IPS-NIHi7 (cell line): ENCODE results near the gene EVC2.
A peak's percentile ranks its signal among the peaks of the same experiment; 100 is the strongest.
"Not testable (repeated sequence)": the region's sequence is repeated elsewhere in the genome, so short reads cannot be mapped to it uniquely, and the experiment has no call there.

ENCODE experiments used
- DNase-seq: peaks from one replicate; pipeline ENCODE4 v3.0.0; 2012; ENCODE audit warnings: mixed read lengths; ENCODE audit errors: extremely low spot score

EVC2 gene

DNA sequence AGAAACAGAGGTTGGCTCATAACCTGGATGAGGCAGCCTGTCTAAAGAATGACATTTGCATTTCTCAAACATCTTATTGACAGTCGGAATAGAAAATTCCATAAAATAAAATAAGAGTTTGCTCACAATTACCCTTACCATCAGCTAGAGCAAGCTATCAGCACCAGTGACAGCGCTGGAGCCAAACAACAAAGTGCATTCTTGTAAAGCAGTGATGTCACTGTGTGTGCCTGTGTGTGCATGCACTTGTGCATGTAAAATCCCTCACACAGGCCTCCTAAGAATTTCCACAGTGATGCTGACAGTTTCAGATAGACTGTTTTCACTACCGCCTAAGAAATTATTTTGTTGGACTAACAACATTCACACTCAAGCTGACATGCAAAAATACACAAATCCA lies 77.6 kb downstream of the EVC2 start:
- DNase-seq = no peak

DNA sequence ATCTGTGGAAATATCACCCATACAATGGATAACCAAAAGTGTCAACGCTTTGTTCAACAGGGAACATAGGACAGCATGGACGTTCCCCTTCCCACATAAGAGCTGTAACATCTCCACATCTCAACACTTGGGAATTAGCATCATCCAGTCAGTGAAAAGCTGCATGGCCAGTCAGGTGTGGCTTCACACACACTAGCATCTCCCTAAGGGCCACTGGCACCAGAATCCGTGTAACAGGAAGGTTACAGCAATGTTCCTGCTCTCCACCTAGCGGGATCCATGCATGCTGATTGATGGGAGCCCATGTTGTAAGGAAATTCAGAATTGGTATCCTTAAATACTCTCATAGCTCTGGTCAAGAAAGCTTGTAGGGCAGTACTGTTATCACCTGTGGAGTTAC lies 78.8 kb downstream of the EVC2 start:
- no peak for DNase-seq

DNA sequence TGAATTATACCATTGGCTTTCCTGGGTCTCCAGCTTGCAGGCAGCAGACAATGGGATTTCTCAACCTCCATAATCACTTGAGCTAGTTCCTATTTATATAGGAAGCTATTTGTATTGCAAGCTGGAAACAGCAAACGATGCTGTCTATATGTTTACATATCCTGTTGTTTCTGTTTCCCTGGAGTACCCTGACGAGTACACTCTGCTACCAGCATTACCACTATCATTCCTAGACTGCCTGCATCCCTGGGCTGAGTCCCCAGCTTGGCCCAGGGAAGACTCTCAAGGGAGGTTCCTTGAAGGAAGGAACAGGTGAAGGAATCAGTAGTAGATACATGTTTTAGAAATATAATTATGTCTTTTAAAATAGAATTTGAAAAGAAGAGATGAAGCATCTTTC lies 81.4 kb downstream of the EVC2 start:
- no peak for DNase-seq

DNA sequence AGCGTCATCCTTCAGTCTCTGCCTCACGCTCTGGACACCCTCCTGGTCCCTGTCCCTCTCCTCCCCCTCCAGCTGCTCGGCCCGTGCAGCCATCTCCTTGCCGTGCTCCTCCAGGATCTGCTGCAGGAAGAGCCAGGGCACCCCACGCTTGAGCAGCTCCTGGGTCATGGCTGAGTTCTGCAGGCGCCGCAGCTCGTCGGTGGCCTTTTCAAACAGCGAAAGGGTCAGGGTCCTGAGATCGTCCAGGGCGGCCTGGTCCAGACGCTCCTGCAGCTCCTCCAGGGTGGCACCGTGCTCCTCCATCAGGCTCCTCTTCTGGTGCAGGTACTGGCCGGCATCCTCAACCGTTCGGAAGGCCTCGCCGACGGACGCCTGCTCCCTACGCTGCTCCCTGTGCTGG lies 85.8 kb downstream of the EVC2 start:
- DNase-seq = no peak

DNA sequence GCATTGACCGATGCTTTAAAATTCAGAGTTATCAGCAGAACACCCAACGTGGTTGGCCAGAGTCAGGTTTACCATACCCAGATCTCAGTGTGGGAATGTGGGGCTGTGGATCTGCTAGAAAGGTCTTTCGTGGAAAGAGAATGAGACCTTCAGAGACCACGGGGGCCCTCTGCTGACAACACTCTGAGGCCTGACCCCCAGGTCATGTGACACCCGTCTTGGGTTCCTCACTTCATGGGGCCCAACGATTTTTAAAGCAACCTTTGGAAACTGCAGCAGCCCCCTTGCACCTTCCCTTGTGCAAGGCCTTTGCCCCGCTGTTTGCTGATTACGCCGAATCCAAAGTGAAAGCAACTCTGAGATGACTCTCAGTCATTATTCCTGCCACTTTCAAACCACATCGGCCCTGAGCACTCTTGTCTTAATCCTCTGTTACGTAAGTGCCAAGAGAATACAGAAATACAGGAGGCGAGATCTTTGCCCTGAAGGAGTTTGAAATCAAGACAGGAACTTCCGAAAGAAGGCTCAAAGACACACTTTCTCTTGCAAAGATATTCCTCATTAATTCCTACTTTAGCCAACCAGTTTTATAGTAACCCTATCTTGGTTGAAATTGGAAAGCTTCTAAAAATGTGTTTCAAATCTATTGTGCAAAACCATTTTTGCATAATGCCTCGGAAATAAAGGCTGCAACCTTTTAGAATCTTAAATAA lies 88.3 kb downstream of the EVC2 start:
- no peak for DNase-seq

DNA sequence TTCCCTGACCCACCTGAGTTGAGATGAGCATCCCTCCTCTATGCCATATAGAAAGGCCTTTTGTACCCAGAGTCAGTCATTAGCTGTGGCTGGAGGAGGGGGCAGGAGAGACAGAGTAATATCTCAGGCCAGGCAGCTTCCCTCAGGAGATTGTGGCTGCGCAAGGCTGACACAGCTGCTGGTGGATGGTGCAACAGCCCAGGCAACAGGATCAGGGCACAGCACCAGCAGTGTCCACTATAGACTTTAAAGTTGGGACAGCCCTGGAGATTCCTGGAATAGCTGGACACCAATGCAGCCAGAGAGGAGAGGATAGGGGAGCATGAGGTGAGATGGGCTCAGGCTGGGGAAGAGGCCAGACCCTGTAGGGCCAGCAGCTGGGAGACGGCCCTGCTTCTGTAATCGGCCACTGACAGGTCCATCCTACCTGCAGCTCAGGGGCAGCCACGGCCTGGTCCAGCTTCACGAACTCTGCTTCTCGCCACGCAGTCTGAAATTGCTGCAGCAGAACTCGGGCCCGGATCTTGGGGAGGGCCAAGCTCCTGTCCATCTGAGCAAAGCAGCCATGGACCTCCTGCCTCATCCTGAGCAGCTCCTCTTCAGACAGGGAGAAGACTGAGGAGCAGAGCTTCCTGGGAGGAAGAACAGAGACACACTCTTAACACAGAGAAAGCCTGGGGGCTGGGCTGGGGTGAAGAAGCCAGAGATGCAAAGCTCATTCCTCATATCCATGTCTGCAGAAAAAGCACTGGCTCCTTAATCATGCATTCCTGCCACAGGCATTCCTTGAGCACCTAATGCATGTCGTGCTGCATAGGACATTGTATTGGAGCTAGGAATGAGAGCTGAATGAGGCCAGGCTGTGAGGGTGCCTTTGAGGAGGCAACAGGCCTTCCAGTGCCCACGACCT lies 90.1 kb downstream of the EVC2 start:
- DNase-seq = no peak

DNA sequence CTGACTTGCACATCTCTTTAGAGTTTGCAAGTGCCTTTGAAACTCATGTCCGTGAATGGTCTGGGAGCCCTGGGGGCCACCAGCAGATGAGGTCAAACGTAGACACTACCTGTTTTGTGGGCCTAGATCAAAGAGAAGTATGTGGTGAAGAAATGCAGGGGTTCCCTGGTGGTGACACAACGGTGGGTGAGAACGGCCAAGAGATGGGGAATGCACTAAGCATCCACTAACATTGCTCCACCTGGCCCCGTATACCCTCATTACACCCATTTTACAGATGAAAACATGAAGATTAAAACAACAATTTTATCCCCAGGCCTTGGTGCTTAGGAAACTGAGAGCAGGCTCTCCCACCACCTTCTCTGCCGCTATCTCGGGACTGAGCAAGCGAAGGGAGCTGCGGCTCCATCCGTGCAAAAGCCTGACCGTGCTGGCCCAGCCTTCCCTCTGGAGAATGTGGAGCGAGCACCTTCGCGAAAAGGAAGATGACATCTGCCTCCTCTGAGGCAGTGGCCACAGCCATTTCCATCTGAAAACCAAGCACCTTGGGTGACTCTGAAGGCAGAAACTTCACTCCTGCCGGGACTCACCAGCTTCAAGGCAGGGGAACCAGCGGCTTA lies 91.9 kb downstream of the EVC2 start:
- no peak for DNase-seq

DNA sequence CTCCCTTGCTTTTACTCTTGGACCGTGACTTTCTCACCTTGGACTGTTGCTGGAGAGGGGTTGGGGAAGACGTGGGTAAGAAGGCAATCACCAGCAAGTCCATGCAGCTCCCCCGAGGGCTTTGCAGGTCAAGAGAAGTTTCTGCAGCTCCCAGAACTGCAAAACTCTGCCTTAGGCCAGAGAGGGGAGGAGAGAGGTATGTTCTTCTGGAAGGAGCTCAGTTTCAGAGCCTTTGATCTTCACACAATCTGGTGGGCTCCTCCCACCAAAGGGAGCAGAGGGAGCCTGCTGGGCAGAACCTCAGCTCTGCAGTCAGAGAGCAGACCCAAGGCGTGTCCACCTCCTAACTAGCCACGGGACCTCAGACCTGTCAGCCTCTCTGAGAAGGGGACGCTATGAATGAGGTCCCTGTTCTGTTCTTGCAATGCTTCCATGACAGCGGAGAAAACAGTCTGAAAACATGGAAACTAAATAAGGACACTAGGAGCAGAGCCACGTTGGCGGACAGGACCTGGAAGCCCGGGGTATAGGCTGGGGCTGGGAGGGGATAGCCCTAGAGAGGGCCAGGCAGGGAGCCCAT lies 92.8 kb downstream of the EVC2 start:
- peak; percentile 45 for DNase-seq

DNA sequence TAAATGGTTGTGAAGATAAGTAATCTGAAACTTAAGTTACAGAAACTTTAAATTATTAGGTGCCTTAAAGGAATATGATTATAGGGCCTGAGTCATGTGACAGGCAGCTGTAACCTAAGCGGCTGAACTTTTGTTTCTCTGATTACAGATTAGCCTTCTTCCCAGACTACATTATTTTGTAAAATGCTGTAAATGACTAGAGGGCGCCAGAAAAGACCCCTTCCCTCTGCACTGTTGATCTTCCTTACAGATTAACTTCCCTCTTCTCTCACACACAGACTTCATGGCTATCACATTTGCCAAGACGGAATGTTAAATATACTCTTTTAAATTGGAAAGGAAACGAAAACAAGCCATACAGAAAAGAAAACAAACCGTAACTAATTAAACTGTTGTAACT lies 96.6 kb downstream of the EVC2 start:
- peak; percentile 33 for DNase-seq

DNA sequence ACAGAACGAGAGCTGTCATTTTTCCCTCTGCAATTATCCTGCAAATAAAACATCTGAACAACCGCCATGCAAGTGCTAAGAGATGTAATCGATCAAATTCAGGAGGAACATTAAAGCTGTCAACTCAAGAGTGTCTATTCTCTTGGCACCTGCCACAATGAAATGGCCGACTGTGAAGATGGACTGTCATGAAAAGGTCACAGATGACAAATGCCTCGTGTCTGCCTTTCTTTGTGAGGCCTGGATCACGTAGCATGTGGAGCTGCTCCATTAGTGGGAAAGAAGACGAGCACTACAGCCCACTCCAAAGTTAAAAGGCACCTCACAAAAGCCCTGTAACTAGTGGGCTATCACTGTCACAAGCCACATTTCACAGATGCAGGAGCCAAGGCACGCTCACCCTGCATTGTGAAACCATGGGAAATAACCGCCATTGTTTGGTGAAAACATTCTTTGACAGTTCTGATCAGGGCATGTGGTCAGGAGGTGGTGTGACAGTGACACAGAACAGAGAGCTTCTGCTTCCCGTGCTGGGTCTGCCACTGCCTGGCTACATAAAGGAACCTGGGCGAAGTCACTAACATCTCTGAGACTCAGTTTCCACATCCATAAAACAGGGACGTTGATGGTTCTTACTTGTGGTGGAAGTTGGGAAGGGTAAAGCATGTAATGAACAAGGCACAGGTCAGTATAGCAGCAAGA lies 98.9 kb downstream of the EVC2 start:
- no peak for DNase-seq

DNA sequence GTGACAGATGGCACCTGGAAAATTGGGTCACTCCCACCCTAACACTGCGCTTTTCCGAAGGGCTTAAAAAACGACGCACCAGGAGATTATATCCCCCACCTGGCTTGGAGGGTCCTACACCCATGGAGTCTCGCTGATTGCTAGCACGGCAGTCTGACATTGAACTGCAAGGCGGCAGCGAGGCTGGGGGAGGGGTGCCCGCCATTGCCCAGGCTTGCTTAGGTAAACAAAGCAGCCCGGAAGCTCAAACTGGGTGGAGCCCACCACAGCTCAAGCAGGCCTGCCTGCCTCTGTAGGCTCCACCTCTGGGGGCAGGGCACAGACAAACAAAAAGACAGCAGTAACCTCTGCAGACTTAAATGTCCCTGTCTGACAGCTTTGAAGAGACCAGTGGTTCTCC lies 114.5 kb downstream of the EVC2 start:
- DNase-seq = not testable (repeated sequence)

DNA sequence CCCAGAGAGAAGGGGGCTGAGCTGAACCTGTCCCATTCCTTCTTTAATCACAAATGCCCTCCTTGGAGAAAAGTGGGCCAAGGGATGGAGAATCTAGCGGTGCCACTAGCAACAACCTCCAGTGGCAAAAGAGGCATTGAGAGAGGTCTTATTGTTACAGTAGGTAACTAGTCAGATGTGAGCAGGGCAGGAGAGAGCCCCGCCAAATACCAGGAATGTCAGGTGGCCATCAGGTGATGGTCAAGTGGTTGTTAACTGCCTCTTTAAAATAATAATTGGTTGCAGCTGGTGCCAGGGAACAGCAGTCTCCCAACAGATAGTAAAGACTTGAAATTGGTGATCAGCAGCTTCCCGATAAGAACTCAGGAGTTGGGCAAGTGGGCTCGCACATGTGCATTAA lies 116.1 kb downstream of the EVC2 start:
- no peak for DNase-seq

DNA sequence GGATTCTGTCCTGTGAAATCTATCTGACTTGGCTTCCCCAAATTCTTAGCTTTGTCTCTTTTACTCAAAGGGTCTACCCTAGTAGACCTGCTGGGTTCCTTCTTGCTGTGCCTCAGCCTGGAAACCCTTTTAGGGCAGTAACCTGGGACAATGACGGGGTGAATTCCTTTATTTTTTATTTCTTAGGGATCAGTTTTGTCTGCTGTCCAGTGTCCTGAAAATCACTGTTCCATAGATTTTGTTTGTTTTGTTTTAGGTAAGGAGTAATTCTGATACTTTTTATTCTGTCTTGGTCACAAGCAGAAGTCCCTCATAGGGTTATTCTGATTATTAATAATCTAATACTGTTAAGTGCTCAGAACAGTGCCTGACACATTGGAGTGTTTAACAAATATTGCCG lies 118.9 kb downstream of the EVC2 start:
- DNase-seq = no peak

DNA sequence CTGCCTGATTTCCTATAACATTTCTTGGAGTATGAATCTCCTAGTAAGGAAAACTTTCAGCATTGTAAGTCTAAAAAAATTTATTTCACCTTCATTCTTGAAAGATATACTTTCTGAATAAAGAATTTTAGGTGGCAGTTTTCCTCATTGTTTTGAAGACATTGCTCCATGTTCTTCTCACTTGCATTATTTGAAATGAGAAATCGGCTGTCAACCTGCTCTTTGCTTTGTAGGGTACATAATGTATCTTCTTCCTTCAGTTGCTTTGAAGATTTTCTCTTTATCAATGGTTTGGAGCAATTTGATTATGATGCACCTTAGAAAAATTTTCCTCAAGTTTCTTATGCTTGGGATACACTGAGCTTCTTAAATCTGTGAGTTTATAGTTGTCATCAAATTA lies 120.3 kb downstream of the EVC2 start:
- DNase-seq = no peak

DNA sequence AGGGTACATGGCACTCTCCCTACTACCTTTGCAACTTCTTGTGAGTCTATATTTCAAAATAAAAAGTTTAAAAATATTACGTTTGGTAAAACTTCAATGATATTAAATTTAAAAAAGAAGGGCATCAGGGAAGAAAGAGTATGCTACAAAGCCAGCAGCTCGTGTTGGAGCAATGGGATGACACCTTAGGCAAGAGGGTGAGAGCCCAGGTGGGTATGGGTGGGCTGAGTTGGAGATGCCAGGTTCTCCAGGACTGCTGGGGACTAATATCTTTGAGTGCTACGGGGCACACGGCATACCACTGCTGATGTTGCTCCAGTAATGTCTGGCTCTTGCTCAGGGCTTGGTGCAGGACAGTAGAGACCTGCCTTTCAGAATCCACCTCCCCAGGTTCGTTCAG lies 132.4 kb downstream of the EVC2 start:
- DNase-seq = no peak

DNA sequence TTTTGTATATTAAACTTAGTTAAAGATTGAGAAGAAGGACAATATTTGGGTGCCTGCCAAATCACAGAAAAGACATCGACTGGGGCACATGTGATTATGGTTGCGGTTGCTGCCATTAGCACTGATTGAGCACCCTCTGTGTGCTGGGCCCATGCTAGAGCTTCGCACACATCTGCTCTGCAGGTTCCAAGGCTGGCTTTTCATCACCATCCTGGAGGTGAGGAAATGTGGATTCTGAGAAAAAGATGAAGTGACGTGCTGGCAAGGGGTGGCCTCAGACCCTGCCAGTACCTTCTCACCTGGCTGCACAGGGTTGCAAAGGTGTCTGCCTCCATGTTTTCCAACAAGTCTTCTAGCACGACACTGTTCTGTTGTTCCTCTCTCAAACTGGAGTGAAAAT lies 134.0 kb downstream of the EVC2 start:
- DNase-seq = no peak

DNA sequence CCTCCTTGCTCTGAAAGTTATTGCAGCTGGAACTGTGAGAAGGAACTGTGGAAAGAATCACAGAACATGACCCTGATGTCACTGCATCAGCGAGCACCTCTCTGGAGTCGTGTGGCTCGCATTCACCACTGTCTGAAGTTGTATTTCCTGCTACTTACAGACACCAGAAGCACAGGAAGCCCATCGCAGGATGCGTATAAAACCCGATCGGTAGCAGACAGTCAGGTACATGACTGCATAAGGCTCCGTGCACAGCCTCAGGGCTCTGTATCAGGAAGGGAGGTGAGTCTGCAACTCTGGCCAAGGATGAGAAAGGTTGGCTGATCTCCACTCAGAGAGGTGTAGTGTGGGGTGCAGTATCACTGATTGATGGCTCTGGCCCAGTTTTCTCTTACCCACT lies 134.4 kb downstream of the EVC2 start:
- no peak for DNase-seq

DNA sequence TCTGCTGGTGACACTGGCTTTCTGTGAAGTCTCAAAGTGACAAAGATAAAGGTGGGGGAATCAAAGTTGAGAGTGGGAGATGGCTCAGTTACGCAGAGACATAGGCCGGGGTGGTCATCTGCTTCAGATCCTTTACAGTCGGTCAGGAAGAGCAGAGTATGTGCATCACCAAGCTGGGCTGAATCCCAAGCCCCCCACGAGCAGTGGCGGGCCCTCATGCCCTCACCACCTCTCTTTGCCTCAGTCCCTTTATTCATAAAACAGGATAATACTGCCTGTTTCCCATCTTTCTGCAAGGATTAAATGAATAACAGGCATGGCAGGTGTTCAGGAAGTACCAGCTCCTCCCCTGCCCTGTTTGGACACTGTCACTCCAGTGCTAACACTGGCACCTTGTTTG lies 135.6 kb downstream of the EVC2 start:
- DNase-seq = no peak

DNA sequence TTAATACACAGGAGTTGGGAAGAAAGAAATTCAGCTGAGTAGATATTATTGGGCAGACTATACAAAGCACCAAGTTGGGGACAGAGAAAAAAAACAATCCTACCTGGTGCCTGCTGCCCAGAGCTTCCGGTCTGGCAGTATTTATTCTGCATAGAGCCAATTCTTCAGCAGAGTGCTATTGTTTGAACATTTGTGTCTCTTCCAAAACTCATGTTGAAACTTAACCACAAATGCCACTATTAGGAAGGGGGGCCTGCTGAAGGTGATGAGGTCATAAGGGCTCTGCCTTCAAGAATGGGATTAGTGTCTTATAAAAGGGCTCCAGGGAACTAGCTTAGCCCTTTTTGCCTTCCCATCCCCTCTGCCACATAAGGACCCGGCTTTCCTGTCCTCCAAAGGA lies 136.2 kb downstream of the EVC2 start:
- DNase-seq = no peak

DNA sequence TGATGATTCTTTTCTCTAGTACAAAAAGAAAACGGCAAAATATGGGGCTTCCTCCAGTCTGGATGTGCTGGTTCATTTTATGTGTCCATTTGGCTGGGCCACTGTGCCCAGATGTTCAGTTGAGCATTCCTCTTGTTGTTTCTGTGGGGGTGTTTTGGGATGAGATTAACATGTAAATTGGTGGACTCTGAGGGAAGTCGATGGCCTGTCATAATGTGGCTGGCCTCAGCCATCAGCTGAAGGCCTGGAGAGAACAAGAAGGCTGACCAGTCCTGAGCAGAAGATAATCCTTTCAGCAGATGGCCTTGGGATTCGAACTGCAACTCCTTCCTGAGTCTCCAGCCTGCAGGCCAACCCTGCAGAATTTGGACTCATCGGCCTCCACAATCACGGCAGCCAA lies 136.7 kb downstream of the EVC2 start:
- no peak for DNase-seq

DNA sequence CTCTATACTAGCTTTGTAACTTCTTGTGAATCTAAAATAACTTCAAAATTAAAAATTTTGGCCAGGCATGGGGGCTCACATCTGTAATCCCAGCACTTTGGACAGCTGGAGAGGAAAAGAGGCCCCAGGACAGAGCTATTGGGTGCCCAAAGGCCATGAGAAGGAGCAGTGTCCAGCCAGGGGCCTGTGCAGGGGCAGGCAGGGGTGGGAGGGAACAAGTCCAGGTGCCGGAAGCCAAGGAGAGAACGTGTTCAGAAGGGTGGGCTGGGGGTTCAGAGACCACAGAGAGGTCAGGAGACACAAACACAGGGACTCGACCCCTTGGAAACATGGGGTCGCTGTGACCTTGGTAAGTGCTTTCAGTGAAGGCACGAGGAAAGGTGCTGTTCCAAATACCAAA lies 138.9 kb downstream of the EVC2 start:
- DNase-seq = no peak

DNA sequence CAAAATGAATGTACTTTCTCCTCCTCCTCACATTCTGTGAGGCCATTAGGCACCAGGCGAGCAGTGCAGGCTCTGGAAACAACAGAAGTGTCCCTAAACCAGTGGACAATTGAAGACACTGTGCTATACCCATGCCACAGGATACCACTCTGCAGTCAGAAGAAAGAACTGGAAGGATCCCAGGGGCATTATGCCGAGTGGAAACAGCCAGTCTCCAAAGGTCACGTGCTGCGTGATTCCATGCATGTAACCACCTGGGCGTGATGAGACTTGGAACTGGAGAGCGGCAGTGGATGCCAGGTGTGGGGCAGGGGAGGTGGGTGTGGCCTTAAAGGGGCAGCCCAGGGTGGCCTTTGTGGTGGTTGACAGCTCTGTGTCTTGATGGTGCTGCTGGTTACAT lies 139.4 kb downstream of the EVC2 start:
- no peak for DNase-seq
